HL-60/S4 (cell line): ENCODE measurements around the gene LRCH4.
"Not testable (repeated sequence)": the region's sequence is repeated elsewhere in the genome, so short reads cannot be mapped to it uniquely, and the experiment has no call there.

Experiments used
- in situ Hi-C: fragments of 300-500 bp; cut with MboI; formaldehyde crosslinking; loops from 2 replicates; pipeline ENCODE4 v1.14.3; 2022; ENCODE audit warnings: low sequenced_read_pairs

Gene LRCH4

GRCh38 chr7:100568896-100569844 is 16.8 kb downstream of the LRCH4 start:
- in situ Hi-C loops = no loop called here

- in situ Hi-C loops = no loop called here
Measured at GRCh38 chr7:100568176-100568895, 17.6 kb downstream of the LRCH4 start.

DNA sequence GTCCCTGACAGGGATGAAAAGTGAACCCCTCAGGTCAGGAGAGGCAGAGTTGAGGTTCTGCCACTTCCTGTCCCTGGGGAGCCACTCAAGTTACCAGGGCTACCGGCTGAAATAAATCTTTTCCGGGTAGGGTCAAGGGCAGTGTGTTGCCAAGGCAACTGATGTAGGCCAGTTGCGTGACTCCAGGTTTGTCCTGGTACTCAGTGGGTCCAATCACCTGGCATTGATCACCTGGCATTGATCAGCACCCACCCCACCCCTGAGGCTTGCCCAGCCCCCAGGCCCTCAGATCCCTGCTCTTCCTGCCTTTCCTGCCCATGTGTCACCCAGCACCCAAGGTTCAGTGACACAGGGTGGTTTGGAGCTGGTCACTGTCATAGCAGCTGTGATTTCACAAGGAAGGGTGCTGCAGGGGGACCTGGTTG is 18.2 kb downstream of the LRCH4 start:
- in situ Hi-C loops = no loop called here

GRCh38 chr7:100567031-100567730 is 18.7 kb downstream of the LRCH4 start:
- in situ Hi-C loops = no loop called here

DNA sequence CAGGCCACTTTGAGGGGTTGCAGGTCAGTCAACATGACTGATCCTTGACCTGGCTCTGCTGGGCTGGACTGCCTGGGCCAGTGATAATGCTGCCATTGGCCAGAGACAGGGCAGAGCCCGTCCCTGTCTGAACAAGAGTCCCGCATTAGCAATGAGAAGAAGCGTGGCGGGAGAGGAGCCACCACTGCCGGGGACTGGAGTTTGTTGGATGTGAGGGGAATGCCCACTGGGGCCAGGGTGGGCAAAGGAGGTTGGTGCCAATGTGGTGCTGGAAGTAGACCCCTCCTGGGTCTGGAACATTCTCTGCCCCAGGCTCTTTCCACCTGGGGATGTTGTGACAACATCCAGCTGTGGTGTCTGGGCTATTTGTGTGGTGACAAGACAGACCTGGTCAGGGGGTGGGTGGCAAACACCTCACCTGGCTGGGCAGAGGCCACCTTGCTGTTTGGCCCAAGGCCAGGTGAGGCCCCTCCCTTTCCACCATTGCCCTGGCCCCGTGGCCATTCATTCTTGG is 19.9 kb downstream of the LRCH4 start:
- in situ Hi-C loops = no loop called here

DNA sequence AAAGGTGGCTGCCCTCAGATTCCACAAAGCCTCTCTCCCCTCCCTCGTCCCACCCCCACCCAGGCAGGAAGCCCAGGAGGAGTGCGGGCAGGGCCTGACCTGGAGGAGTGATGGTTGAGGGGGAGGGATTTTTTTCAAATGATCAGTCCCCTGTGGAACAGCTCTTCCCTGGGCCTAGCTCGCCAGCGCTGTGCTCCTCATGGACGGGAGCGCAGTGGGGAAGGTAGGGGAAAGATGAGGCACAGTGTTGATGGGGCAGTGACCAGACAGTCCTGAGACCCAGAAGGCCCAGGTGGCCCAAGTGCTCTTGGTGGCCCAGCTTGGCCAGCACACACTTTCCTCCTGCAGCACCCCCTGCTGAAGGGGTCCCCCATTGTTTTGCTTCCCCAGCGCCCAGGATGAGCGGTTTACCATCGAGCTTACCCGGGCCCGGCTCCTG is 20.8 kb downstream of the LRCH4 start:
- in situ Hi-C loops = no loop called here

DNA sequence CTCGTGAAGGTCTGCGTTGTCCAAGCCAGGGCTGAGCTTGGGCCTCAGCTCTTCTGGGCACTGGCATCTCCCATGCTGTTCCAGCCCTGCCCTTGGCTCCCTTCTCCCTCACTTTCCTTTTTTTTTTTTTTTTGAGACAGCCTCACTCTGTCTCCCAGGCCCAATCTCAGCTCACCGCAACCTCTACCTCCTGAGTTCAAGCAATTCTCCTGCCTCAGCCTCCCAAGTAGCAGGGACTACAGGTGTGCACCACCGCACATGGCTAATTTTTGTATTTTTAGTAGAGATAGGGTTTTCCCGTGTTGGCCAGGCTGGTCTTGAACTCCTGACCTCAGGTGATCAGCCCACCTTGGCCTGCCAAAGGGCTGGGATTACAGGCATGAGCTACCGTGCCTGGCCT is 21.5 kb downstream of the LRCH4 start:
- in situ Hi-C loops = not testable (repeated sequence)

DNA sequence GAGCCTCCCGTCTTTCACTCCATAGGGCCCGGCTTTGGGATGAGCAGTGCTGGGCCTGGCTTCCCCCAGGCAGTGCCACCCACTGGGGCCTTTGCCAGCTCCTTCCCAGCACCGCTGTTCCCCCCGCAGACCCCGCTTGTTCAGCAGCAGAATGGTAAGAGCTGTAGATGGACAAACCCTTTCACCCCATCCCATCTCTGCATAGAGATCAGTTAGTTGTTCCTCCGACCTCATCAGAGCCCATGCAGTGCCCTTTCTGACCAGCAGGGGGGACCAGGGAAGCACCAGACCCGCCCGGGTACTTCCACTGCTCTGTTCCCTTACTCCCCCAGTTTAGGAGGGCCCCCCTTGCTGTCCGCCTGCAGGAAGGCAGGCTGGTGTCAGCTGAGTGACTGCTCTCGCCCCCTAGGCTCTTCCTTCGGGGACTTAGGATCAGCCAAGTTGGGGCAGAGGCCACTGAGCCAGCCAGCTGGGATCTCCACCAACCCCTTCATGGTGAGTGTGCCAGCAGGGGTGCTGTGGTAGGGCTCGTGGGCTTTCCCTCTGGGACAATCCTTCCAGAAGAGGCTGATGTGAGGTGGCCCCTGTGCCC is 22.0 kb downstream of the LRCH4 start:
- in situ Hi-C loops = no loop called here

DNA sequence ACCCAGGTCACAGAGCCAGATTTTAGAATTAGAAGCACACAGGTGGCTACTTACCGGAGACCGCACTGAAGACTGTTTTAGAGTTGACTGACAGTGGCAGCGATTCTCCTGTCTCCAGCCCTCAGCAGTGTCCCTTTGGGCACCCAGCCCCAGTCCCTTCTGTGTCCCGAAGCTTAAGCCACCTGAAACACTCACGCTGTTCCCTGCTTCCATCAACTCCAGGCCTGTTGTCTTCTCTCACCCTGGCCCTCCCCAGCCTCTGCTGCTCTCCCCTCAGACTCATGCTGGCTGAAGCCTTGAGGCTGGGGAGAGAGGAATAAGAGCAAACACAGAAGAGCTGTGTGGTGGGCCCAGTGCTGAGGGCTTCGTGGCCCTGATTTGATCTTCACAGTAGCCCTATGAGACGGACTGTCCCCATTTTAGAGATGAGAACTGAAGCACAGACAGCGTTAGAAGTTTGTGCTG is 22.8 kb downstream of the LRCH4 start:
- in situ Hi-C loops = no loop called here

DNA sequence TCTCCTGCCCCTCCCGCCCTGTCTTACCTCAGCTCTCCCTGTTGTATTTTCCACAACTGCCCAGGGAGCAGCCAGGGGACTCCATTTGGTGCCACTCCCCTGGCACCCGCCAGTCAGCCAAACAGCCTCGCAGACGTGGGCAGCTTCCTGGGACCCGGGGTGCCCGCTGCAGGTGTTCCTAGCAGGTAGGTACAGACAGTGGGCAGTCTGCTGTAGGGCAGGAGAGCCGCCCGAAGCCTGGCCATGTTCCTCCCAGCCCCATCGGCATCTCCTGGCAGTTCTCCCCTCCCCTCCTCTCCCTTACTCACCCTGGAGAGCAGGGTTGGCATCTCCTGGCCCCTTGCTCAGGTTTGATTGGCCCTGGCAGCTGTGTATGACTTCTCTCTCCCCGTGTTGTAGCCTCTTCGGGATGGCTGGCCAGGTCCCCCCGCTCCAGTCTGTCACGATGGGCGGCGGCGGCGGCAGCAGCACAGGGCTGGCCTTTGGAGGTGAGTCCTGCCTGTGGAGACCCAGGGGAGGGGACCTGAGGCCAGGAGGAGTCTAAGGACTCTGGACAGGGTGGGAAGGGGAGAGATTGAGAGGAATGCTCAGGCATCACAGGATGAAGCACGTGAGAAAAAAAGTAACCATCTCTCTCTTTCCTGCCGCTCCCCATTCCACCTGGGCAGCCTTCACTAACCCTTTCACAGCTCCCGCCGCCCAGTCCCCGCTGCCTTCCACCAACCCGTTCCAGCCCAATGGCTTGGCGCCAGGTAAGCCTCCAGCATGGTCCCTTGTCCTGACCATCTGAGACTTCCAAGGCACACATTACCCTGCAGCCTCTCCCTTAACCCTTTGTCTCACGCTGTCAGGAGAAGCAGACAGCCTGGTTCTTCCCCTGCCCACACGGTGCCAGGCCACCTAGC is 23.5 kb downstream of the LRCH4 start:
- in situ Hi-C loops = no loop called here

- in situ Hi-C loops = no loop called here
Measured at GRCh38 chr7:100561491-100562194, 24.3 kb downstream of the LRCH4 start.

GRCh38 chr7:100559127-100559526 is 26.8 kb downstream of the LRCH4 start:
- in situ Hi-C loops = loop anchor here (10.0 kb wide), 1 partner anchor 94 kb away; the partner anchor contains the start of gene SPACDR

GRCh38 chr7:100556541-100556940 is 29.4 kb downstream of the LRCH4 start:
- in situ Hi-C loops = loop anchor here (10.0 kb wide), 1 partner anchor 92 kb away; the partner anchor contains the start of gene SPACDR

DNA sequence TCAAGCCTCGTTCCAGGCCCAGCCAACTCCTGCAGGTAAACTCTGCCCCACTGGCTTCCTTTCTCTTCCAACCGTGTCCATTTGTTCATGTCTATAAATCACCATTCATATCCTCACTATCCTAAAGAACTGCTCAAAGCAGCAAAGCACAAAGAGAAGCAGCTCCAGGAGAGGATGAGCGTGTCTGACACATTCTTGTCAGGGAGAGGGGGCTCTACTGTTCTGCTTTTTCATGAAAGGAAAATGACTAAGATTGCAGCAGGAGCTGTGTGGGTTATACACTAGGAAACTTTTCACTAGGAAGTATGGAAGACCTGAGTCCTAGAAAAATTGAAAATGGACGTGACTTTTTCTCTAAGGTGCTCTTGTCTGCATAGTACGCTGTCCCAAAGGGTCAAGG is 30.2 kb downstream of the LRCH4 start:
- in situ Hi-C loops = loop anchor here (10.0 kb wide), 1 partner anchor 91 kb away; the partner anchor contains the start of gene SPACDR

GRCh38 chr7:100553032-100553431 is 32.9 kb downstream of the LRCH4 start:
- in situ Hi-C loops = loop anchor here (10.0 kb wide), 1 partner anchor 88 kb away; the partner anchor contains the start of gene SPACDR

- in situ Hi-C loops = loop anchor here (10.0 kb wide), 1 partner anchor 88 kb away; the partner anchor contains the start of gene SPACDR
Measured at GRCh38 chr7:100552532-100552931, 33.4 kb downstream of the LRCH4 start.

DNA sequence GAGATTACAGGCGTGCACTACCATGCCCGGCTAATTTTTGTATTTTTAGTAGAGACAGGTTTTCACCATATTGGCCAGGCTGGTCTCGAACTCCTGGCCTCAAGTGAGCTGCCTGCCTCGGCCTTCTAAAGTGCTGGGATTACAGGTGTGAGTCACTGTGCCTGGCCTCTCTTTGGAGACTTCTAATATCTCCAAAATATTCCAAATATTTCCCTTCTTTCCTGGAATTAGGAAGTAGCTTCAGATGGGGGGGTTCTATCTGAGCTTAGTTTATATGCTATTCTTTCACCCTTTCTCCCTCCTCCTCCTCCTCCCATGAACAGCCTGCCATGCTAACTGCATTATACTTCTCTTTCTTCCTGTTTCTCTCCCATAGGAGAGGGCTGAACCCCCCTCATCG is 37.5 kb downstream of the LRCH4 start:
- in situ Hi-C loops = not testable (repeated sequence)

DNA sequence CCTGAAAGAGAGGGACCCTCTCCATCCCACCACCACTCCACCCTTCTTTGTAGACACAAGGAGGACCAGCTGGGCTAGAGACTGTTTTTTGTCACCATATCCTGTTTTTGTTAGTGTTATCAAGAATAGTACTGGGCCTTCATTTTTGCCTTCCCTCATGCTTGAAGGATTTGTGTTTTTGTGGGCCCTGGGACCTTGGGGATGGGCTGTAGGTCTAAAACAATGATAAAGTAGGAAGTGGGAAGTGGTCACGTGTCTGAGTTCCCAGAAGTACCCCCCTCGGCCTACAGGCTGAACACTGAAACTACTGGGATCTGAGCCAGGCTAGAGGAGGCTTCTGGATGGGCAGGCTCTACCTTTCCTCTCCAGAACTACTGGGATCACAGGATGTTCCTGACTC is 38.1 kb downstream of the LRCH4 start:
- in situ Hi-C loops = no loop called here
